ENCODE results near the gene PAK1IP1. TPM values are rescaled to one million over a fixed set of nuclear protein-coding genes. Genes with fewer than 3 reads are reported as not detected.

The PAK1IP1 gene
- total and polyA plus RNA-seq, 2 donors (not counting 3 experiments of a cell fraction or from before 2014, with no cell fraction given), result 10.6 to 20.6 TPM

DNA sequence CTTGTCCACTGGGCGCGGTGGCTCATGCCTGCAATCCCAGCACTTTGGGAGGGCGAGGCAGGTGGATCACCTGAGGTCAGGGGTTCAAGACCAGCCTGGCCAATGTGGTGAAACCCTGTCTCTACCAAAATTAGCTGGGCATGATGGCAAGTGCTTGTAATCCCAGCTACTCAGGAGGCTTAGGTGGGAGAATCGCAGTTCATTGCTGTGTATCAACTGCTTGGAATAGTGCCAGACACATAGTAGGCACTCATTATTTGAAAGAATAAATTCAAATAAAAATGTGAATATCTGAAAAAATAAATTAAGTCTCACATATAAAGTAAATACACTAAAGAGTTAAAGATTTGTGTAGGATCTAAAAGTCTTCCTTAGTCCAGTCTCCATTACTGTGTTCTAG is 1.9 kb downstream of the PAK1IP1 start:
- Histone ChIP-seq H4K20me1 (replicated peaks; ENCODE audit: control insufficient read depth, extremely low read depth, insufficient read depth, low read length) (no peaks in the 10 kb centered on the region), H3K27ac (ENCODE audit: insufficient read depth, low read depth, low read length) (no peak overlapping the region), H3K9me3 (replicated peaks; ENCODE audit: control insufficient read depth, insufficient read depth, low read length) (no peaks in the 10 kb centered on the region), H3K79me2 (ENCODE audit: control insufficient read depth, insufficient read depth, low read length) (peaks cover 45% of the 10 kb centered on the region), H2AFZ (ENCODE audit: low read depth, low read length) (no peak overlapping the region), H3K4me2 (ENCODE audit: insufficient read depth, low read length) (no peak overlapping the region), H3K4me1 (ENCODE audit: control insufficient read depth, extremely low read depth, insufficient read depth, low read length) (peaks cover 19% of the 10 kb centered on the region), H3K9ac (replicated peaks; ENCODE audit: extremely low read depth, insufficient read depth, low read length) (no peak overlapping the region), H3K27me3 (ENCODE audit: control insufficient read depth in 2 of 2, insufficient read depth in 2 of 2, low read length in 2 of 2) (no peaks in the 10 kb centered on the region), H3K9me1 (replicated peaks; ENCODE audit: control insufficient read depth, extremely low read depth, insufficient read depth, low read length) (no peaks in the 10 kb centered on the region), H3K4me3 (replicated peaks in 1 of 3; ENCODE audit: insufficient read depth in 1 of 3, low read depth in 1 of 3, low read length in 3 of 3) (no peak overlapping the region), H3K36me3 (ENCODE audit: control insufficient read depth in 2 of 2, extremely low read depth in 1 of 2, insufficient read depth in 2 of 2, low read length in 2 of 2) (peaks cover 4 to 6% of the 10 kb centered on the region in 2 experiments)
- no peak for TF ChIP-seq GATA2 (IDR thresholded peaks at IDR 0.05; ENCODE audit: insufficient read depth, insufficient read length, low read depth, low read length)
- TF ChIP-seq EZH2 (IDR thresholded peaks at IDR 0.05; ENCODE audit: borderline replicate concordance, low read depth, low read length, severe bottlenecking), result no peak
- no peak for TF ChIP-seq POLR2AphosphoS5 (IDR thresholded peaks at IDR 0.05; ENCODE audit: insufficient read depth, low read depth, low read length)
- TF ChIP-seq, protein P1, sequence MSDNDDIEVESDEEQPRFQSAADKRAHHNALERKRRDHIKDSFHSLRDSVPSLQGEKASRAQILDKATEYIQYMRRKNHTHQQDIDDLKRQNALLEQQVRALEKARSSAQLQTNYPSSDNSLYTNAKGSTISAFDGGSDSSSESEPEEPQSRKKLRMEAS (IDR thresholded peaks at IDR 0.05; ENCODE audit: insufficient read depth, insufficient read length), result no peak
- no peak for TF ChIP-seq MYC (IDR thresholded peaks at IDR 0.05; ENCODE audit: low read depth, low read length)
- TF ChIP-seq, protein P2, sequence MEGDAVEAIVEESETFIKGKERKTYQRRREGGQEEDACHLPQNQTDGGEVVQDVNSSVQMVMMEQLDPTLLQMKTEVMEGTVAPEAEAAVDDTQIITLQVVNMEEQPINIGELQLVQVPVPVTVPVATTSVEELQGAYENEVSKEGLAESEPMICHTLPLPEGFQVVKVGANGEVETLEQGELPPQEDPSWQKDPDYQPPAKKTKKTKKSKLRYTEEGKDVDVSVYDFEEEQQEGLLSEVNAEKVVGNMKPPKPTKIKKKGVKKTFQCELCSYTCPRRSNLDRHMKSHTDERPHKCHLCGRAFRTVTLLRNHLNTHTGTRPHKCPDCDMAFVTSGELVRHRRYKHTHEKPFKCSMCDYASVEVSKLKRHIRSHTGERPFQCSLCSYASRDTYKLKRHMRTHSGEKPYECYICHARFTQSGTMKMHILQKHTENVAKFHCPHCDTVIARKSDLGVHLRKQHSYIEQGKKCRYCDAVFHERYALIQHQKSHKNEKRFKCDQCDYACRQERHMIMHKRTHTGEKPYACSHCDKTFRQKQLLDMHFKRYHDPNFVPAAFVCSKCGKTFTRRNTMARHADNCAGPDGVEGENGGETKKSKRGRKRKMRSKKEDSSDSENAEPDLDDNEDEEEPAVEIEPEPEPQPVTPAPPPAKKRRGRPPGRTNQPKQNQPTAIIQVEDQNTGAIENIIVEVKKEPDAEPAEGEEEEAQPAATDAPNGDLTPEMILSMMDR (IDR thresholded peaks at IDR 0.05; ENCODE audit: extremely low read depth in 1 of 2, insufficient read depth in 1 of 2, low read depth in 1 of 2, low read length in 2 of 2), result no peak
- TF ChIP-seq FOS (IDR thresholded peaks at IDR 0.05; ENCODE audit: borderline replicate concordance, insufficient read depth, low read length), result no peak
- no peak for TF ChIP-seq POLR2A (IDR thresholded peaks at IDR 0.05; ENCODE audit: low read depth, low read length)
- no peak for TF ChIP-seq JUN (IDR thresholded peaks at IDR 0.05; ENCODE audit: borderline replicate concordance, insufficient read depth, insufficient read length, low read depth)
- CTCF ChIA-PET, result no interaction called here
- dilution Hi-C loops (cut with MboI; ENCODE audit: extremely low pct_ligation_motif_present, low sequenced_read_pairs), result no loop called here
- intact Hi-C loops (cut with micrococcal nuclease), result no loop called here
- no TSS peak for BruUV-seq (replicated peaks)
- DNase-seq (ENCODE audit: low read depth, low spot score) (no peak), FAIRE-seq (no peak)
- POLR2A ChIA-PET, result no interaction called here

All from endothelial cell of umbilical vein (primary cell).